HEK293 (cell line): ENCODE data around the gene HEBP1.

ENCODE experiments used
- CTCF ChIA-PET: fragments of 350-600 bp; formaldehyde crosslinking; extraction: SDS; loops from one replicate; lab custom pipeline; 2021; ENCODE audit warnings: antibody characterized with exemption; lab: Yijun Ruan, JAX
- POLR2A ChIA-PET: fragments of 300-600 bp; formaldehyde crosslinking; extraction: SDS; loops from one replicate; lab custom pipeline; 2020; ENCODE audit warnings: antibody characterized with exemption, inconsistent platforms; lab: Yijun Ruan, JAX
- H3K27ac ChIP-seq: fragments of 200-500 bp; sonication (Bioruptor generic); 2 replicates; pipeline ENCODE4 v1.5.1; 2014; ENCODE audit warnings: low read depth, low read length, control low read depth, inconsistent platforms; ENCODE audit errors: extremely low read depth
- H3K36me3 ChIP-seq, 2 experiments: fragments of 200-500 bp in 1 of 2; sonication (Bioruptor generic) in 1 of 2; 1 replicate in 1 of 2; 2 replicates in 1 of 2; pipeline ENCODE4 v1.5.1; 2014 to 2017; ENCODE audit warnings: inconsistent platforms in 2 of 2, low read length in 2 of 2; ENCODE audit not compliant: control insufficient read depth in 2 of 2, insufficient read depth in 1 of 2
- H3K4me1 ChIP-seq: fragments of 200-500 bp; sonication (Bioruptor generic); 2 replicates; pipeline ENCODE4 v1.5.1; 2014; ENCODE audit warnings: mild to moderate bottlenecking, low read length, inconsistent platforms; ENCODE audit not compliant: control insufficient read depth, insufficient read depth
- H3K4me3 ChIP-seq: 2 replicates; pipeline ENCODE4 v1.5.1; 2011; ENCODE audit warnings: low read depth, mild to moderate bottlenecking, control low read depth, low read length, moderate library complexity
- H3K9me3 ChIP-seq: fragments of 200-500 bp; sonication (Bioruptor generic); 2 replicates; pipeline ENCODE4 v1.5.1; 2014; ENCODE audit warnings: low read depth, low read length, inconsistent platforms; ENCODE audit not compliant: control insufficient read depth, insufficient read depth
- SALL2 ChIP-seq: fragments of 450-650 bp; formaldehyde crosslinking; IDR thresholded peaks from 2 replicates; pipeline ENCODE4 v1.5.0; 2017; ENCODE audit warnings: missing biosample characterization, mild to moderate bottlenecking, missing genetic modification characterization, borderline replicate concordance
- SCRT2 ChIP-seq: fragments of 450-650 bp; formaldehyde crosslinking; IDR thresholded peaks from 2 replicates; pipeline ENCODE4 v1.5.1; 2016; ENCODE audit warnings: missing biosample characterization, missing genetic modification characterization
- YY1 ChIP-seq: fragments of 450-650 bp; formaldehyde crosslinking; IDR thresholded peaks from 2 replicates; pipeline ENCODE4 v1.5.1; 2018; ENCODE audit warnings: missing biosample characterization, missing genetic modification characterization
- ZIC2 ChIP-seq: fragments of 450-650 bp; formaldehyde crosslinking; IDR thresholded peaks from 2 replicates; pipeline ENCODE4 v1.5.1; 2016; ENCODE audit warnings: missing biosample characterization, missing genetic modification characterization
- ZNF112 ChIP-seq: fragments of 450-650 bp; formaldehyde crosslinking; IDR thresholded peaks from 2 replicates; pipeline ENCODE4 v1.5.0; 2017; ENCODE audit warnings: missing biosample characterization, missing genetic modification characterization
- ZNF114 ChIP-seq: fragments of 450-650 bp; formaldehyde crosslinking; IDR thresholded peaks from 2 replicates; pipeline ENCODE4 v1.5.0; 2017; ENCODE audit warnings: missing biosample characterization, missing genetic modification characterization
- ZNF157 ChIP-seq: fragments of 450-650 bp; formaldehyde crosslinking; IDR thresholded peaks from 2 replicates; pipeline ENCODE4 v1.5.1; 2016; ENCODE audit warnings: missing biosample characterization, missing genetic modification characterization
- ZNF211 ChIP-seq: fragments of 450-650 bp; formaldehyde crosslinking; IDR thresholded peaks from 2 replicates; pipeline ENCODE4 v1.5.1; 2016; ENCODE audit warnings: low read depth, missing biosample characterization, missing genetic modification characterization
- ZNF24 ChIP-seq: fragments of 450-650 bp; formaldehyde crosslinking; IDR thresholded peaks from 2 replicates; pipeline ENCODE4 v1.5.1; 2016; ENCODE audit warnings: missing biosample characterization, missing genetic modification characterization
- ZNF248 ChIP-seq: fragments of 450-650 bp; formaldehyde crosslinking; IDR thresholded peaks from 2 replicates; pipeline ENCODE4 v1.5.1; 2017; ENCODE audit warnings: missing biosample characterization, missing genetic modification characterization
- ZNF274 ChIP-seq, 2 experiments: fragments of 200-500 bp in 1 of 2; fragments of 450-650 bp in 1 of 2; sonication (Bioruptor generic) in 1 of 2; formaldehyde crosslinking in 1 of 2; IDR thresholded peaks; 2 replicates each; pipeline versions ENCODE4 v1.5.1 to v1.6.1; 2014 to 2016; ENCODE audit warnings: borderline replicate concordance in 1 of 2, inconsistent platforms in 1 of 2, low read length in 1 of 2, missing biosample characterization in 1 of 2, missing genetic modification characterization in 1 of 2
- ZNF324 ChIP-seq: fragments of 450-650 bp; formaldehyde crosslinking; IDR thresholded peaks from 2 replicates; pipeline ENCODE4 v1.5.1; 2016; ENCODE audit warnings: missing biosample characterization, missing genetic modification characterization
- ZNF354C ChIP-seq: fragments of 450-650 bp; formaldehyde crosslinking; IDR thresholded peaks from 2 replicates; pipeline ENCODE4 v1.5.1; 2016; ENCODE audit warnings: missing biosample characterization, missing genetic modification characterization, low read depth, borderline replicate concordance
- ZNF391 ChIP-seq: fragments of 450-650 bp; formaldehyde crosslinking; IDR thresholded peaks from 2 replicates; pipeline ENCODE4 v1.5.1; 2016; ENCODE audit warnings: low read depth, missing biosample characterization, missing genetic modification characterization, borderline replicate concordance
- ZNF404 ChIP-seq: fragments of 450-650 bp; formaldehyde crosslinking; IDR thresholded peaks from 2 replicates; pipeline ENCODE4 v1.5.1; 2017; ENCODE audit warnings: missing biosample characterization, missing genetic modification characterization
- ZNF544 ChIP-seq: fragments of 450-650 bp; formaldehyde crosslinking; IDR thresholded peaks from 2 replicates; pipeline ENCODE4 v1.5.0; 2017; ENCODE audit warnings: missing biosample characterization, missing genetic modification characterization
- ZNF560 ChIP-seq: fragments of 450-650 bp; formaldehyde crosslinking; IDR thresholded peaks from 2 replicates; pipeline ENCODE4 v1.5.1; 2017; ENCODE audit warnings: missing biosample characterization, missing genetic modification characterization, borderline replicate concordance
- ZNF639 ChIP-seq: fragments of 450-650 bp; formaldehyde crosslinking; IDR thresholded peaks from 2 replicates; pipeline ENCODE4 v1.5.1; 2016; ENCODE audit warnings: missing biosample characterization, missing genetic modification characterization
- ZNF658 ChIP-seq: fragments of 450-650 bp; formaldehyde crosslinking; IDR thresholded peaks from 2 replicates; pipeline ENCODE4; 2016; ENCODE audit warnings: missing biosample characterization, missing genetic modification characterization
- ZSCAN16 ChIP-seq: fragments of 450-650 bp; formaldehyde crosslinking; IDR thresholded peaks from 2 replicates; pipeline ENCODE4 v1.5.1; 2016; ENCODE audit warnings: missing biosample characterization, missing genetic modification characterization
- ZSCAN30 ChIP-seq: fragments of 450-650 bp; IDR thresholded peaks from 2 replicates; pipeline ENCODE4 v1.5.1; 2018; ENCODE audit warnings: missing biosample characterization, mild to moderate bottlenecking, missing genetic modification characterization, moderate library complexity
- ZXDB ChIP-seq: fragments of 450-650 bp; formaldehyde crosslinking; IDR thresholded peaks from 2 replicates; pipeline ENCODE4 v1.5.1; 2016; ENCODE audit warnings: missing biosample characterization, missing genetic modification characterization
- TF ChIP-seq, protein P1 (sequence below): sonication (generic); formaldehyde crosslinking; IDR thresholded peaks from 2 replicates; pipeline ENCODE4 v1.8.1; 2022; ENCODE audit warnings: mild to moderate bottlenecking, moderate library complexity, missing genetic modification reagents

The HEBP1 gene

GRCh38 chr12:12960639-12961209 lies 39.3 kb downstream of the HEBP1 start (continued):
- TF ChIP-seq ZNF639 (tag by site-specific recombination), result no peak
- no peak for TF ChIP-seq ZSCAN16 (tag by site-specific recombination)
- no peak for TF ChIP-seq ZNF211

- H3K4me3 ChIP-seq, result no peak overlapping the region
- POLR2A ChIA-PET, result interaction anchor here (0.5 kb wide), 1 partner anchor 222 kb away, joined by 3 read pairs; no protein-coding TSS in a partner anchor
- CTCF ChIA-PET, result interaction anchor here (1.4 kb wide), 1 partner anchor 252 kb away, joined by 4 read pairs; no protein-coding TSS in a partner anchor
- TF ChIP-seq ZNF658 (tag by site-specific recombination), result no peak
- no peak for TF ChIP-seq ZNF544 (tag by site-specific recombination)
- no peak for TF ChIP-seq ZNF114
- TF ChIP-seq ZNF248 (tag by site-specific recombination), result no peak
- TF ChIP-seq ZNF24 (tag by site-specific recombination), result no peak
- no peak for TF ChIP-seq SALL2
- no peaks in the 10 kb centered on the region for H3K9me3 ChIP-seq
- H3K36me3 ChIP-seq, result no peaks in the 10 kb centered on the region
- no peak overlapping the region for H3K27ac ChIP-seq
- no peaks in the 10 kb centered on the region for H3K4me1 ChIP-seq
Measured at GRCh38 chr12:12958886-12959285, 41.2 kb downstream of the HEBP1 start.

DNA sequence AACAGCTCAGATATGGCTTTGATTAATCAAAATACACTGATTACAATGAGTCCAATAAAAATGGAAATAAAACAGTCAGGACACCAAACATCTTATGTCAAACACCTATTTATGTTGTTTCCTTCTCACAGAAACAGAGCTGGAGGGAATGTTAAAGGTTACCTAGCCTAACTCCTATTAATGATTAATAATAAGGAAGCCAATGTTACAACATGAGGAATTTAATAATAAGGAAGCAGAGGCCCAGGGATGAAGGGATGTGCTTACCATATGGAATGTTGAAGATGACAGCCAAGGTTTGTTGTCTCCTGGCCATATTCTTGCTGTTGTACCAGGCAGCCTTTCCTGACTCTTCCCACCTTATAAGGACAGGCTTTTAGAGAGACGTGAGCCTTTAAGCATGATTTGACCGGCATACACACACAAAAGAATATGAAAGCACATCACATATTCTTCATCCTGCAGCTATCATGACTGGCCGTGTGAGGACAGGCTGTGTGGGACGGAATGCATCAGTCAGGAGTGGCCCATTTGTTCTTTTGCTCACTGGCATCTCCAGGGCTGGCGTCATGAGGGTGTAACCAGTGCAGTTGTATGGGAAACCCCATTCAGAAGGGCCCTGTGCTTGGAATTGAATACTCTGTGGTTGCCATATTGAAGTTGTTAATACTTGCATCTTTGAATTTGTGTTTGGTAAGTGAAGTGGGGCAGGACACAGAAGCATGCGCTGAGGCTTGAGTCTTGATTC lies 45.0 kb downstream of the HEBP1 start:
- H3K4me3 ChIP-seq, result no peak overlapping the region
- H3K9me3 ChIP-seq, result no peaks in the 10 kb centered on the region
- H3K27ac ChIP-seq, result no peak overlapping the region
- ChIA-PET POLR2A (interaction anchor here (0.6 kb wide), 1 partner anchor 63 kb away, joined by 3 read pairs; no protein-coding TSS in a partner anchor), CTCF (interaction anchor here (0.6 to 1.0 kb wide), 3 partner anchors 9 to 564 kb away, joined by 3 to 4 read pairs (median 3); no protein-coding TSS in a partner anchor)
- TF ChIP-seq YY1 (no peak), ZNF560 (no peak), ZNF324 (tag by site-specific recombination) (no peak)
- no peaks in the 10 kb centered on the region for H3K4me1 ChIP-seq
- H3K36me3 ChIP-seq, result no peaks in the 10 kb centered on the region

DNA sequence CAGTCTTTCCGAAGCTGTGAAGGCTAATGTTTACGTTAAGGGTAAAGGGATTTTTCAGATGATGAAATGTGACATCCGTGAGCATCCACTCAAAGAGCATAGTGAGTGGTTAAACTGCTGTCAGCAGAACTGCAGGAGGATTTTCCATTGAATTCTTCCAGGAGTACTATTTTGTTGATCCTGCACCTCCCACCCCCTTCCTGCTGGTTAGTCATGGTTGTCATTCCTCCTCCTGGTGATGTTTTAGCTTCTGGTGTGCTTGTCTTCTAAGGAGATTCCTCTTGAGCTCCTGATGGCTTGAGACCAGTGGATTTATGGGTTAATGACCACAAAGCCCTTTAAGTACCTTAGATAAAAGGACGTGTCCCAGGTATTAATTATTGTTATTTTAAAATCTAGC lies 45.7 kb downstream of the HEBP1 start:
- TF ChIP-seq ZNF404 (tag by site-specific recombination), result no peak
- no peak for TF ChIP-seq ZNF544 (tag by site-specific recombination)
- no peak for TF ChIP-seq SCRT2 (tag by site-specific recombination)
- Histone ChIP-seq H3K4me1 (no peaks in the 10 kb centered on the region), H3K9me3 (no peaks in the 10 kb centered on the region), H3K4me3 (no peak overlapping the region), H3K36me3 (no peaks in the 10 kb centered on the region), H3K27ac (no peak overlapping the region)
- POLR2A ChIA-PET, result no interaction called here
- CTCF ChIA-PET, result interaction anchor here (0.6 to 1.0 kb wide), 4 partner anchors 10 to 622 kb away, joined by 3 to 5 read pairs (median 4); no protein-coding TSS in a partner anchor

GRCh38 chr12:12952036-12952435 lies 48.0 kb downstream of the HEBP1 start, which contains the start of gene GPRC5D:
TSS of gene GPRC5D (minus strand) at chr12:12952170. CDS start at chr12:12950384, 1,786 bp downstream.
- POLR2A ChIA-PET, result no interaction called here
- no peaks in the 10 kb centered on the region for H3K4me1 ChIP-seq
- CTCF ChIA-PET, result no interaction called here
- no peak within 1 kb of the TSS for H3K27ac ChIP-seq
- H3K9me3 ChIP-seq, result no peaks in the 10 kb centered on the region
- H3K4me3 ChIP-seq, result no peak within 1 kb of the TSS
- H3K36me3 ChIP-seq, result no peaks in the 10 kb centered on the region
- TF ChIP-seq ZXDB (tag by site-specific recombination) (no peak), ZNF391 (tag by site-specific recombination) (no peak), ZIC2 (no peak), ZNF354C (tag by site-specific recombination) (no peak), ZNF157 (no peak), ZNF112 (no peak), ZSCAN30 (no peak), ZNF274 (IDR thresholded peaks at IDR 0.05; ENCODE audit: low read length) (no peak), ZNF274 (tag by site-specific recombination; IDR thresholded peaks at IDR 0.05; ENCODE audit: borderline replicate concordance) (no peak)
- TF ChIP-seq, protein P1, sequence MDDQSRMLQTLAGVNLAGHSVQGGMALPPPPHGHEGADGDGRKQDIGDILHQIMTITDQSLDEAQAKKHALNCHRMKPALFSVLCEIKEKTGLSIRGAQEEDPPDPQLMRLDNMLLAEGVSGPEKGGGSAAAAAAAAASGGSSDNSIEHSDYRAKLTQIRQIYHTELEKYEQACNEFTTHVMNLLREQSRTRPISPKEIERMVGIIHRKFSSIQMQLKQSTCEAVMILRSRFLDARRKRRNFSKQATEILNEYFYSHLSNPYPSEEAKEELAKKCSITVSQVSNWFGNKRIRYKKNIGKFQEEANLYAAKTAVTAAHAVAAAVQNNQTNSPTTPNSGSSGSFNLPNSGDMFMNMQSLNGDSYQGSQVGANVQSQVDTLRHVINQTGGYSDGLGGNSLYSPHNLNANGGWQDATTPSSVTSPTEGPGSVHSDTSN (CRISPR knock-in tag), result no peak
